ENCODE data around the gene OCA2. TPM values are rescaled to one million over a fixed set of nuclear protein-coding genes. Genes with fewer than 3 reads are reported as not detected.

The OCA2 gene
- total RNA-seq, 1 donor: not detected

- H3K4me3 ChIP-seq (ENCODE audit: low read depth, low read length): no peak overlapping the region
- no peak for DNase-seq (ENCODE audit: low read depth)
- no peak for TF ChIP-seq CTCF (IDR thresholded peaks at IDR 0.05; ENCODE audit: insufficient read depth, low read length)
Observed at GRCh38 chr15:27706300-27706699, 392.8 kb downstream of the OCA2 start.

GRCh38 chr15:27705056-27705455 is 394.1 kb downstream of the OCA2 start:
- no peak for DNase-seq (ENCODE audit: low read depth)
- no peak for TF ChIP-seq CTCF (IDR thresholded peaks at IDR 0.05; ENCODE audit: insufficient read depth, low read length)
- H3K4me3 ChIP-seq (ENCODE audit: low read depth, low read length): no peak overlapping the region

Other genes starting within 250 kb of the OCA2 start
- gene HERC2, start 222.9 kb upstream of the OCA2 start, total RNA-seq (ENCODE audit: low replicate concordance): 41.4 and 49.1 TPM in 2 replicates